ENCODE measurements around the gene RPL12.
A peak's percentile ranks its signal among the peaks of the same experiment; 100 is the strongest.

RPL12 gene

DNA sequence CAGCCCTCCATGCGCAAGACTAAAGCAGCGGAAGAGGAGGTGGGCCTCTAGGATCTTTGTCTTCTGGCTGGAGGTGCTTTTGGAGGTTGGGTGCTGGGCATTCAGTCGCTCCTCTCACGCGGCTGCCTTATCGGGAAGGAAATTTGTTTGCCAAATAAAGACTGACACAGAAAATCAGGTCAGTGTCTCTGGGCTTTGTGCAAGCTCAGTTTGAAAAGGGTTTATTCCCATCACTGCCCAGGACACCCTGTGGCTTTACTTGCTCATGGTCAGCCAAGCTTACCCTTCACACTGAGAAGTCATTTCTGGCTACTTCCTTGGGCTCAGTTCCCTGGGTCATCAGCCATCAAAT lies 43.7 kb downstream of the RPL12 start:
- Histone ChIP-seq H3K9ac (ENCODE audit: low read length) (no peak overlapping the region), H3K4me1 (ENCODE audit: control insufficient read depth, insufficient read depth, low read length) (peaks cover 11% of the 10 kb centered on the region), H3K36me3 (ENCODE audit: control insufficient read depth, insufficient read depth, low read length) (peaks cover 8% of the 10 kb centered on the region)

DNA sequence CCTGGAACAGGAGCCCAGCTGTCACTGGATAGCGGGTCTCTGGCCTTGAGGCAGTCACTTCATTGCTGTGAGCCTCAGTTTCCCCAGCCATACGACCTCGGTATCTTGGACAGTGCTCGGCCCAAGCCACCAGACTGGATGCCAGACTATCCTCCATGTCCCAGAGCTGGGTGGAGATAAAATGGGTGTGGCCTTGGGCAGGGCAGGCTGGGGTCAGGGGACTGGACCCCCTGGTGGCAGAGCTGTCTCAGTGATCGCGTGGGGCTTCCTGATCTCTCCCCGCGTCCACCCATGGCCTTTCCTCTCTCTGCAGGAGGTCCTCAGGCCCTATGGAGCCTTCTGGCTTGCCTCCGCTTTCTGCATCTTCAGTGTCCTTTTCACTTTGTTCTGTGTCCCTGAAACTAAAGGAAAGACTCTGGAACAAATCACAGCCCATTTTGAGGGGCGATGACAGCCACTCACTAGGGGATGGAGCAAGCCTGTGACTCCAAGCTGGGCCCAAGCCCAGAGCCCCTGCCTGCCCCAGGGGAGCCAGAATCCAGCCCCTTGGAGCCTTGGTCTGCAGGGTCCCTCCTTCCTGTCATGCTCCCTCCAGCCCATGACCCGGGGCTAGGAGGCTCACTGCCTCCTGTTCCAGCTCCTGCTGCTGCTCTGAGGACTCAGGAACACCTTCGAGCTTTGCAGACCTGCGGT lies 44.3 kb downstream of the RPL12 start:
- Histone ChIP-seq H3K27me3 (ENCODE audit: control insufficient read depth, insufficient read depth, low read length) (no peaks in the 10 kb centered on the region), H3K4me1 (ENCODE audit: control insufficient read depth, insufficient read depth, low read length) (peaks cover 11% of the 10 kb centered on the region), H3K9me3 (ENCODE audit: control insufficient read depth, low read length) (no peaks in the 10 kb centered on the region), H3K4me3 (ENCODE audit: low read length) (no peak overlapping the region), H3K9ac (ENCODE audit: low read length) (no peak overlapping the region), H3K36me3 (ENCODE audit: control insufficient read depth, insufficient read depth, low read length) (peaks cover 8% of the 10 kb centered on the region)

More for the DNA sequence above, 43.7 kb downstream of the RPL12 start:
- H3K27me3 ChIP-seq (ENCODE audit: control insufficient read depth, insufficient read depth, low read length) = no peaks in the 10 kb centered on the region
- H3K9me3 ChIP-seq (ENCODE audit: control insufficient read depth, low read length) = no peaks in the 10 kb centered on the region
- no peak overlapping the region for H3K4me3 ChIP-seq (ENCODE audit: low read length)

DNA sequence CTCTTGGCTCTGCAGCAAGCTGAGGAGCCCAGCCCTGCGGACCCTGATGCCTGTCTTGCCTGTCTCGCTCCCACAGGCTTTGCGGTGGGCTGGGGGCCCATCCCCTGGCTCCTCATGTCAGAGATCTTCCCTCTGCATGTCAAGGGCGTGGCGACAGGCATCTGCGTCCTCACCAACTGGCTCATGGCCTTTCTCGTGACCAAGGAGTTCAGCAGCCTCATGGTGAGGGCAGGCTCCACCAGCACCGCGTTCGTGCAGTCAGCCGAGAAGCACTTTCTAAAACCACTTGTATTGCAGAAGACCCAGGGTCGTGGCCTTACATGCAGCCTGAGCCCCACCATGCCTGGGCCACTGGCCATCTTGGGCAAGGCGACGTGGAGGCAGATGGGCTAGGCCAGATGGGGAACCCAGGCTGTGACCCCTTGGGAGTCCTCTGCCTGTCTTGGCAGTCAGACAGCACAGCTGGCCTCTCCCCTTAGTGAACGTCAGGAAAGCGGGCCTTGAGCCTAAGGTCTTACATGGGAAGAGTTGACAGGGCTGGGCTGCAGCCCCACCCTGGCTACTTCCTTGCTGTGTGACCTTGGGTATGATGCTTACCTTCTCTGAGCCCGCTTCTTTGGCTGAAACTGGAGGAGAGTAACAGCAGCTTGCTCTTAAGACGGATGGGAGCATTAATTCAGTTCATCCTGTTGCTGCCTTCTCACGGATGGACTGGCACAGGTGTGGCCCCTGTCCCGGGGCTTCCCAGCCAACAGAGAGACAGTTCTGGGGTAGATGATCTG lies 45.7 kb downstream of the RPL12 start:
- Histone ChIP-seq H3K9ac (ENCODE audit: low read length) (no peak overlapping the region), H3K27me3 (ENCODE audit: control insufficient read depth, insufficient read depth, low read length) (no peaks in the 10 kb centered on the region), H3K4me1 (ENCODE audit: control insufficient read depth, insufficient read depth, low read length) (peaks cover 11% of the 10 kb centered on the region), H3K36me3 (ENCODE audit: control insufficient read depth, insufficient read depth, low read length) (peaks cover 8% of the 10 kb centered on the region), H3K4me3 (ENCODE audit: low read length) (no peak overlapping the region), H3K9me3 (ENCODE audit: control insufficient read depth, low read length) (no peaks in the 10 kb centered on the region)

DNA sequence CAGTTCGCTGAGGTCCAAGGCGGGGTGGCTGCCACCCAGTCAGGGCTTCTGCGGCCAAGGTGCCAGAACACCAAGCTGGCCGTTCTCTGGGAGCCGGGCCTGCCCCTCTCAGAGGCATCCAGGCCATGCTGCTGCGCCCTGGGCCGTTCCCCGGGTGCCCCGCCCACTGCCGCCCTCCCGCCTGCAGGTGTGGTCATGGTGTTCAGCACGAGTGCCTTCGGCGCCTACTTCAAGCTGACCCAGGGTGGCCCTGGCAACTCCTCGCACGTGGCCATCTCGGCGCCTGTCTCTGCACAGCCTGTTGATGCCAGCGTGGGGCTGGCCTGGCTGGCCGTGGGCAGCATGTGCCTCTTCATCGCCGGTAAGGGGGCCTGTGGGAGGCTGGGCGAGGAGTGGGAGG lies 46.6 kb downstream of the RPL12 start:
- H3K36me3 ChIP-seq (ENCODE audit: control insufficient read depth, insufficient read depth, low read length) = peaks cover 8% of the 10 kb centered on the region

DNA sequence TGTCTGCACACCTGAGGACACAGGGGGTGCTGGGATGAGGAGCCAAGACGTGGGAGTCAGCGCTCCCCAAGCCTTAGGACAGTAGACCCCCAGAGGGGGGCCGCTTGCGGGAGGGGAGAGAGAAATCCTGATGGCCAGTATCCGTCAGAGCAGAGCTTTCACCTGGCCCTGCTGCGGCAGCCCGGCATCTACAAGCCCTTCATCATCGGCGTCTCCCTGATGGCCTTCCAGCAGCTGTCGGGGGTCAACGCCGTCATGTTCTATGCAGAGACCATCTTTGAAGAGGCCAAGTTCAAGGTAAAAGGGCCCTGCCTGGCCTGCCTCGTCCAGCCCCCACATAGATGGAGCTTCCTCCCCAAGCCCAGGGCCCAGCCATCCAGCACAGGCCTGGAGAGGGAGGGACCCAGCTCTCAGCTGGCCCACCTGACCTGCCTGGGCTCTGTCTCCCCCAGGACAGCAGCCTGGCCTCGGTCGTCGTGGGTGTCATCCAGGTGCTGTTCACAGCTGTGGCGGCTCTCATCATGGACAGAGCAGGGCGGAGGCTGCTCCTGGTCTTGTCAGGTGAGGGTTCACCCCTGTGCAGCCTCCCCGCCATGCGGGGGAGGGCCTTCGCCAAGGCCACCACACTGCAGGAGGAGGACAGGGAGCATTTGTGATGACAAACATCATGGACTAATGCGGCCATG lies 47.6 kb downstream of the RPL12 start:
- H3K9me3 ChIP-seq (ENCODE audit: control insufficient read depth, low read length) = no peaks in the 10 kb centered on the region

More for the DNA sequence above, 46.6 kb downstream of the RPL12 start:
- no peak overlapping the region for H3K4me3 ChIP-seq (ENCODE audit: low read length)
- H3K27me3 ChIP-seq (ENCODE audit: control insufficient read depth, insufficient read depth, low read length) = no peaks in the 10 kb centered on the region
- no peak overlapping the region for H3K9ac ChIP-seq (ENCODE audit: low read length)
- peaks cover 11% of the 10 kb centered on the region for H3K4me1 ChIP-seq (ENCODE audit: control insufficient read depth, insufficient read depth, low read length)
- no peaks in the 10 kb centered on the region for H3K9me3 ChIP-seq (ENCODE audit: control insufficient read depth, low read length)

DNA sequence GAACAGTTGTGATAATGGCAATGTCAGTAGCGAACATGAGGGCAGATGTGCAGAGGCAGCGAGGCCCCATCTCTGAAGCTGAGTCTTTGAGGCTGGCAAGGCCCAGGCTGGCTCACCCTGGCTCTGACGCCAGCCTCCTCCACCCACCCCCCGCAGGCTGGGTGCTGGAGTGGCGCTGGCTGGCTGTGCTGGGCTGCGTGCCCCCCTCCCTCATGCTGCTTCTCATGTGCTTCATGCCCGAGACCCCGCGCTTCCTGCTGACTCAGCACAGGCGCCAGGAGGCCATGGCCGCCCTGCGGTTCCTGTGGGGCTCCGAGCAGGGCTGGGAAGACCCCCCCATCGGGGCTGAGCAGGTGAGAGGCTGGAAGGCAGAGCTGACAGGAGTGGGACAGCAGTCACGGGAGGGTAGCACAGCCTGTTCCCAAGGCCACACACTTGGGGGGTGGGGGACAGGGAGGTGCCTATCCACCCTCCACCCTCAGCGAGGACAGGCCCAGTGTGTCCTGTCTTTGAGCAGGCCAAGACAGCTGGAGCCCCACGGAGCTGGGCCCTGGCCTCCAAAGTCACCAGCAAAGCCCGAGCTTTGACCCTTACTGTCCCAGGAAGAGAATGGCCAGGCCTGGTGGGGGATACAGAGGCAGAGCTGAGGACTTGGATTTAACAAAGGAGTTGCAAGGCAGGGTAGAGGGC lies 48.7 kb downstream of the RPL12 start:
- Histone ChIP-seq H3K36me3 (ENCODE audit: control insufficient read depth, insufficient read depth, low read length) (peaks cover 8% of the 10 kb centered on the region), H3K9me3 (ENCODE audit: control insufficient read depth, low read length) (no peaks in the 10 kb centered on the region), H3K4me3 (ENCODE audit: low read length) (no peak overlapping the region), H3K4me1 (ENCODE audit: control insufficient read depth, insufficient read depth, low read length) (peaks cover 17% of the 10 kb centered on the region), H3K27me3 (ENCODE audit: control insufficient read depth, insufficient read depth, low read length) (no peaks in the 10 kb centered on the region), H3K9ac (ENCODE audit: low read length) (no peak overlapping the region)

More for the DNA sequence above, 47.6 kb downstream of the RPL12 start:
- peaks cover 13% of the 10 kb centered on the region for H3K4me1 ChIP-seq (ENCODE audit: control insufficient read depth, insufficient read depth, low read length)
- peaks cover 8% of the 10 kb centered on the region for H3K36me3 ChIP-seq (ENCODE audit: control insufficient read depth, insufficient read depth, low read length)
- H3K9ac ChIP-seq (ENCODE audit: low read length) = no peak overlapping the region
- H3K27me3 ChIP-seq (ENCODE audit: control insufficient read depth, insufficient read depth, low read length) = no peaks in the 10 kb centered on the region
- H3K4me3 ChIP-seq (ENCODE audit: low read length) = no peak overlapping the region

DNA sequence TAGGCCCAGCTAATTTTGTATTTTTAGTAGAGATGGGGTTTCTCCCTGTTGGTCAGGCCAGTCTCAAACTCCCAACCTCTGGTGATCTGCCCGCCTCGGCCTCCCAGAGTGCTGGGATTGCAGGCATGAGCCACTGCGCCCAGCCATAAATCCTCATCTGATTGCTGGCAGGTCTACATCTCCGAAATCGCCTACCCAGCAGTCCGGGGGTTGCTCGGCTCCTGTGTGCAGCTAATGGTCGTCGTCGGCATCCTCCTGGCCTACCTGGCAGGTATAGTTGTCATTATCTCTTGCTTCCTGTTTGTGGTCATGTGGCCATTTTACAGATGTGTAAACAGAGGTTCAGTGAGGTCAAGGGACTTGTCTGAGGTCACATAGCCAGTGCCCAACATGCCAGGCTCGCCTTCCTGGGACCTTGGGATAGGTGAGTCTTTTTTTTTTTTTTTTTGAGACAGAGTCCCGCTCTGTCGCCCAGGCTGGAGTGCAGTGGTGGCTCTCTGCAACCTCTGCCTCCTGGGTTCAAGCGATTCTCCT lies 51.4 kb downstream of the RPL12 start:
- peaks cover 12% of the 10 kb centered on the region for H3K4me1 ChIP-seq (ENCODE audit: control insufficient read depth, insufficient read depth, low read length)
- no peaks in the 10 kb centered on the region for H3K36me3 ChIP-seq (ENCODE audit: control insufficient read depth, insufficient read depth, low read length)
- no peak overlapping the region for H3K4me3 ChIP-seq (ENCODE audit: low read length)
- no peak overlapping the region for H3K9ac ChIP-seq (ENCODE audit: low read length)
- H3K27me3 ChIP-seq (ENCODE audit: control insufficient read depth, insufficient read depth, low read length) = no peaks in the 10 kb centered on the region
- no peaks in the 10 kb centered on the region for H3K9me3 ChIP-seq (ENCODE audit: control insufficient read depth, low read length)

DNA sequence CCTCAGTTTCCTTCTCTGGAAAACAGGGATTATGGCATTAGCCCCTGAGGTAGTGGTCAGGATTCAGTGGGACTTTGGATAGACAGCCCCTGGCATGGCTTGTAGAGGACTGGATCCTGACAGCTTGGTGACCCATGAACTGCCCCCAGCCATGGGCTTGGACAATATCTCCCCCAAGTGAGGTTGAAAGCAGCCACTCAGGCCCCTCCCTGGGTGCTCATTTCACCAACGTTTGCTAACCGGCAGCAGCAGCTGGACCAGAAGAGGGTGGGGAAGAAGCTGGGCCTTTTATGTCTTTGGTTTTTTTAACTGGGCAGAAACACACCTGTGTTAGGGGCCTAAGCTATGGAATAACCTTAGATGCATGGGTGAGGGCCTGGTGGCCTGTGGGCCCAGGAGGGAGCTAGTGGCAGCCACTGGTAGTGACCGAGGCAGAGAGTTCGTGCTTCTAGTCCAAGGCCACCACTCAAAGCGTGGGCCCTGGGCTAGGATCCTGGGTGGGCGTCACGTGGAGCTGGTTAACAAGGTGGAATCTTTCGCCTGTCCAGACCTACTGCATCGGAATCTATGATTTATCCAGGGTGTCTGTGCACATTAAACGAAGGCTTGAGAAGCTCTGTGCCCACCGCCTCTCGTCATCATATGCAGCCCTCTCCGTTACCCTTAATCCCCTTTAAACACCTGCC lies 52.3 kb downstream of the RPL12 start:
- peak overlapping the region; percentile 68 for H3K9ac ChIP-seq (ENCODE audit: low read length)

DNA sequence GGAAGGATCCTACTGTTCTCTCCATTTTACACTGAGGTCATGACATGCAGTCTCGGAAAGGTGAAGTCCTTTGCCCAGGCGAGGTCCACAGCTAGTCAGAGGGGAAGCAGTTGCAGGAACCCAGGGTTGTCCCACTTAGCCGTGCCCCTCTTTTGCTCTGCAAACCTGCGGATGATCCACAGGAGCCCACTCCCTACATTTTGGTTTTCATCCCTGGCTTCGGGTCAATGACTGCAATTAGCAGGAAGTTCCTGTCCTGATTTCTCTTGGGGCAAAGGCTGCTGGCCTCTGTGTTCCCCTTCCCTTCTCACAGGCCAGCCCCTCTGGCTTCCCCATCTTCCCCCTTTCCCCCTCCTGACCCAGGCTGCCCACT lies 52.9 kb downstream of the RPL12 start:
- Histone ChIP-seq H3K4me3 (ENCODE audit: low read length) (peak overlapping the region; percentile 12), H3K9ac (ENCODE audit: low read length) (peak overlapping the region; percentile 68), H3K36me3 (ENCODE audit: control insufficient read depth, insufficient read depth, low read length) (no peaks in the 10 kb centered on the region), H3K27me3 (ENCODE audit: control insufficient read depth, insufficient read depth, low read length) (no peaks in the 10 kb centered on the region), H3K4me1 (ENCODE audit: control insufficient read depth, insufficient read depth, low read length) (peaks cover 12% of the 10 kb centered on the region), H3K9me3 (ENCODE audit: control insufficient read depth, low read length) (no peaks in the 10 kb centered on the region)

More for the DNA sequence above, 52.3 kb downstream of the RPL12 start:
- peaks cover 12% of the 10 kb centered on the region for H3K4me1 ChIP-seq (ENCODE audit: control insufficient read depth, insufficient read depth, low read length)
- H3K36me3 ChIP-seq (ENCODE audit: control insufficient read depth, insufficient read depth, low read length) = no peaks in the 10 kb centered on the region
- no peak overlapping the region for H3K4me3 ChIP-seq (ENCODE audit: low read length)
- H3K9me3 ChIP-seq (ENCODE audit: control insufficient read depth, low read length) = no peaks in the 10 kb centered on the region
- H3K27me3 ChIP-seq (ENCODE audit: control insufficient read depth, insufficient read depth, low read length) = no peaks in the 10 kb centered on the region

All from mucosa of stomach (tissue), 1 donor.